Ammon's horn (tissue), 1 donor: ENCODE measurements around the gene OIT3.
"Not testable (repeated sequence)": the region's sequence is repeated elsewhere in the genome, so short reads cannot be mapped to it uniquely, and the experiment has no call there.

ENCODE experiments used
- DNase-seq: peaks from one replicate; pipeline ENCODE4 v3.0.0-alpha.2; 2016; ENCODE audit warnings: low spot score

Gene OIT3

GRCh38 chr10:72903941-72904446, 10.5 kb downstream of the OIT3 start:
- DNase-seq = not testable (repeated sequence)

GRCh38 chr10:72904806-72905205, 11.3 kb downstream of the OIT3 start:
- no peak for DNase-seq

- no peak for DNase-seq
These were observed 12.9 kb downstream of the OIT3 start for GRCh38 chr10:72906446-72906845.

GRCh38 chr10:72910705-72911104, 17.2 kb downstream of the OIT3 start:
- DNase-seq = no peak

GRCh38 chr10:72911758-72912157, 18.2 kb downstream of the OIT3 start:
- no peak for DNase-seq

GRCh38 chr10:72912736-72913135, 19.2 kb downstream of the OIT3 start:
- DNase-seq = no peak

- no peak for DNase-seq
These were observed 19.7 kb downstream of the OIT3 start for GRCh38 chr10:72913287-72913686.

GRCh38 chr10:72917201-72917600, 23.7 kb downstream of the OIT3 start:
- not testable (repeated sequence) for DNase-seq

- not testable (repeated sequence) for DNase-seq
These were observed 24.3 kb downstream of the OIT3 start for GRCh38 chr10:72917803-72918332.

- no peak for DNase-seq
These were observed 24.8 kb downstream of the OIT3 start for GRCh38 chr10:72918352-72918751.

GRCh38 chr10:72921147-72921683, 27.7 kb downstream of the OIT3 start:
- not testable (repeated sequence) for DNase-seq

GRCh38 chr10:72924351-72924750, 30.8 kb downstream of the OIT3 start:
- no peak for DNase-seq

- no peak for DNase-seq
These were observed 32.5 kb downstream of the OIT3 start for GRCh38 chr10:72925951-72926465.

- no peak for DNase-seq
These were observed 33.9 kb downstream of the OIT3 start for GRCh38 chr10:72927485-72927884.

- no peak for DNase-seq
These were observed 35.3 kb downstream of the OIT3 start for GRCh38 chr10:72928798-72929197.

- no peak for DNase-seq
These were observed 36.7 kb downstream of the OIT3 start for GRCh38 chr10:72930276-72930675.

- no peak for DNase-seq
These were observed 38.9 kb downstream of the OIT3 start for GRCh38 chr10:72932259-72933015.

- no peak for DNase-seq
These were observed 41.8 kb downstream of the OIT3 start for GRCh38 chr10:72935361-72935760.

- DNase-seq = no peak
These were observed 50.1 kb downstream of the OIT3 start for GRCh38 chr10:72943498-72944234.

GRCh38 chr10:72946963-72947362, 53.4 kb downstream of the OIT3 start:
- no peak for DNase-seq

- no peak for DNase-seq
These were observed 55.2 kb downstream of the OIT3 start for GRCh38 chr10:72948762-72949161.

- no peak for DNase-seq
These were observed 58.2 kb downstream of the OIT3 start for GRCh38 chr10:72951760-72952159.
